ENCODE measurements around the gene LRRC53.

DNA sequence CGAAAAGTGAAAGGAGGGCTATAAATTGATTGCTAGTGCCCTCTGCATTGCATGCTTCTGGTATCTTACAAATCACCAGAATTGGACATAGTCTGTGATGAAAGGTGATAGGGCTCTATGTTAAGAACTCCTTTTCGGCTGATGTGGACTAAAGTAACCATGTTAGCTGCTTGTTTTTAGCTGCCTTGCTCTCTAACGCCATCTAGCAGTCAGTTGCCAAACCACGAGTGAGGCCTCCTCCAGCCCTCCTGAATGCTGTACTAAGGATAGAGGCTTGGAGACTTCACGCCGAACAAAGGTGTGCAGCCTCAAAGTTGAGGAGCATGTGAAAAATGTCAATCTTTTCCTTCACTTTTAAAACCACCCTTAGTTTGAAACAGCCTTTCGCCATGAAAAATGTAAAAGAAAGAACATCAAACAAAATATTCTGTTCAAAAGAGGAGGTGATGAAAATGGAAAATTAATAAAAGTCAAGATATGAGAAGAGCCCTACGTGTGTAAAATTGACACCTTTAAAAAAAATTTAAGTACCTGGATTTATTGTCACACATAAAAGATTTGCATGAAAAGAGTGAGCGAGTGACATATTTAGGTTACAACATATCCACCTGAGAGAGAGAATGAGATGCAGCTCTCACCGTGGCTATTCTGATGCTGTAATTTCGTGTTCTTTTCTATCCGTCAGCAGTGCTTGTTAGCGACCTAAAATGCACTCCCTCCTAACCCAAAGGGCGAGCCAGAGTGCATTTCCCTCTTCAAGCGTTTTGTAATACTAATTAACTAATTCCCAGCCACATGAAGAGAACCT lies 8.1 kb downstream of the LRRC53 start:
- TF ChIP-seq, protein P1, sequence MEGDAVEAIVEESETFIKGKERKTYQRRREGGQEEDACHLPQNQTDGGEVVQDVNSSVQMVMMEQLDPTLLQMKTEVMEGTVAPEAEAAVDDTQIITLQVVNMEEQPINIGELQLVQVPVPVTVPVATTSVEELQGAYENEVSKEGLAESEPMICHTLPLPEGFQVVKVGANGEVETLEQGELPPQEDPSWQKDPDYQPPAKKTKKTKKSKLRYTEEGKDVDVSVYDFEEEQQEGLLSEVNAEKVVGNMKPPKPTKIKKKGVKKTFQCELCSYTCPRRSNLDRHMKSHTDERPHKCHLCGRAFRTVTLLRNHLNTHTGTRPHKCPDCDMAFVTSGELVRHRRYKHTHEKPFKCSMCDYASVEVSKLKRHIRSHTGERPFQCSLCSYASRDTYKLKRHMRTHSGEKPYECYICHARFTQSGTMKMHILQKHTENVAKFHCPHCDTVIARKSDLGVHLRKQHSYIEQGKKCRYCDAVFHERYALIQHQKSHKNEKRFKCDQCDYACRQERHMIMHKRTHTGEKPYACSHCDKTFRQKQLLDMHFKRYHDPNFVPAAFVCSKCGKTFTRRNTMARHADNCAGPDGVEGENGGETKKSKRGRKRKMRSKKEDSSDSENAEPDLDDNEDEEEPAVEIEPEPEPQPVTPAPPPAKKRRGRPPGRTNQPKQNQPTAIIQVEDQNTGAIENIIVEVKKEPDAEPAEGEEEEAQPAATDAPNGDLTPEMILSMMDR (IDR thresholded peaks at IDR 0.05), result peak; percentile 61
- TF ChIP-seq EZH2 (IDR thresholded peaks at IDR 0.05; ENCODE audit: borderline replicate concordance, insufficient read depth, low read depth, low read length, poor library complexity, severe bottlenecking), result no peak
